ENCODE measurements around the gene CLMN.

CLMN gene

GRCh38 chr14:95319312-95320077 lies at the start of gene CLMN:
Gene CLMN (minus strand): TSS chr14:95319908. CDS start chr14:95319792, 116 bp downstream.
- DNase-seq (ENCODE audit: low read depth), result peak; percentile 7

DNA sequence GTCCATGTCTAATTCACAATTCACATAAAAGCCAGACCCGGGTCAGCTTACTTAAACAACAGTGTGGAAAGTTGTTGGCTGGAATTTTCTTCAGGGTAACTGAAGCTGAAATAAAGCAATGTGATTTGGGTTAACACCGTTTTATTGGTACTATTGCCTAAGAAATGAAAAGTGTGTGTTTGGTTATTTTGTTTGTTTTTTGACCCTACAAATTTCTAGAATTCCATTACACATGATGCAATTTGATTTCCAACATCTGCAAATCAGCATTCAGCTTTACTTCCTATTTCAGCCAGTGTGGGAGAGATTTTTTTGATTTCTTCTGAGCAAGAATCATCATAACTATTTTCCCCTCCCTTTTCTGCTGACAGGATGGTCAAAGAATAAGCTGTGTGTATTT lies 45.7 kb upstream of the CLMN start:
- DNase-seq (ENCODE audit: low read depth), result no peak

DNA sequence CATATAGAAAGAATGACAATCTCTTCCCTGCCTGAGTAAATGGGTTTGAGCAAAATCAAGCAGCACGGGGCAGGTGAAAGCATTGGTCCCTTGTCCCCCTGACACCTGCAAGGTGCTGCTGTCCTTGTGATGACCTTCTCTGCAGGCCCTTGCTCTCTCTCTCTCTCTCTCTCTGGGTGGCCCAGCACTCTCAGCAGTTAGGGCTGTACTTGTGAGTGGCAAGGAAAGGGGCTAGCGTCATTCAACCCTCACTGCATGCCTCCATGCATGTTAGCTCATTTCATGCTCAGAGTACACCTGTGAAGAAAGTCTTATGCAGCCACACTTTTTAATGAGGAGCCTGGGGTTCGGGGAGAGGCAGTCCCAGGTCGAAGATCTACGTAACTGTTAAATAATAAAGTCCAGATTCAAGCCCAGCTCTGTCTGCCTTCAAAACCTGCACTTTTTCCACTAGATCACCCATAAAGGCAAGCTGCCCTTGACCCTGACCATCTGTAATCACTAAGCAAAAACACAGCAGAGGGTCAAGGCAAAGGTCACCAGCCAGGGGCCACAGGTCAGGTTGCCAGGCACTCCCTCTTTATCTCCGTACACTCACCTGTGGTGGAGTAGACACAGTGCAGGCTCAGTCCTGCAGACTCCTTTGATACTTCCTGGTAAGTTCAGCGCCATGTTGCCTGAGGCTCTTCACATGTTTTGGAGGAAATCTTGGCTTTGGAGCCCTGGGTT lies 44.9 kb upstream of the CLMN start:
- no peak for DNase-seq (ENCODE audit: low read depth)

DNA sequence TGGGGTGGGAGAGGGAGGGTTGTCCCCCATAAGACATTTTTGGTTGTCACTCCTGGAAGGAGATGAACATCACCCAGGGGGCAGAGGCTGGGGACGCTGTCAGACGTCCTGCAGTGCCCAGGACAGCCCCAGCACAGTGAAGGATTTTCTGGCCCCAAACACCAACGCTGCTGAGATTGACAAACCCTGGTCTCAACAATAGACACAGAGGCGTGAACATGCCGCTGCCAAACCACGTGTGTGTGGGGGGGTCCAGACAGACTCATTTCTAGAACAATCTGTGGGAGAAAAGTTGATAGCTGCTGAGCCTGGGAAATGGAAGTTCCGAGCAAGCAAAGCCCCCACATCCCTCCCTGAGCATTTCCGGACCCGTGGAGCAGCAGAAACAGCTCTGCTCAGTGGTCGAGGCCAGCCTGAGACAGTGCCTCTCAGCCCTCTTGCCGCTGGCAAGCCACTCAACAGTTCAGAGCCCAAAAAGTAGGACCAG lies 43.8 kb upstream of the CLMN start:
- no peak for DNase-seq (ENCODE audit: low read depth)

DNA sequence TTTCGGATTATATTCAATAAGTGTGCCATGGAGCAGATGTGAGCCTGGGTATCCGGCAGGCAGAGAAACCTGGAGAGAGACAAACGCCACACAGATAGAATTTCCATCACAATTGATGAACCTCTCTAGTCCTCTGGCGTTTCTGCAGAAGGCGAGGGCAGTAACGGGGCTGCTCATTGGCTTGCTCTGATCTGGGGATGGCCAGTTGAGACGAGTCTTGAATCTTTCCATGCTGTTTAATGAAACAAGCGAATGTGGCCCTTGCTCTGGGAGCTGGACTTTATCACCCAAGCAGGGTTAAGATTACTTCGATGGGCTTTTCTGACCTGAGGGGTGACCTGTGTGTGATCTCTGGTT lies 42.4 kb upstream of the CLMN start:
- DNase-seq (ENCODE audit: low read depth), result no peak

DNA sequence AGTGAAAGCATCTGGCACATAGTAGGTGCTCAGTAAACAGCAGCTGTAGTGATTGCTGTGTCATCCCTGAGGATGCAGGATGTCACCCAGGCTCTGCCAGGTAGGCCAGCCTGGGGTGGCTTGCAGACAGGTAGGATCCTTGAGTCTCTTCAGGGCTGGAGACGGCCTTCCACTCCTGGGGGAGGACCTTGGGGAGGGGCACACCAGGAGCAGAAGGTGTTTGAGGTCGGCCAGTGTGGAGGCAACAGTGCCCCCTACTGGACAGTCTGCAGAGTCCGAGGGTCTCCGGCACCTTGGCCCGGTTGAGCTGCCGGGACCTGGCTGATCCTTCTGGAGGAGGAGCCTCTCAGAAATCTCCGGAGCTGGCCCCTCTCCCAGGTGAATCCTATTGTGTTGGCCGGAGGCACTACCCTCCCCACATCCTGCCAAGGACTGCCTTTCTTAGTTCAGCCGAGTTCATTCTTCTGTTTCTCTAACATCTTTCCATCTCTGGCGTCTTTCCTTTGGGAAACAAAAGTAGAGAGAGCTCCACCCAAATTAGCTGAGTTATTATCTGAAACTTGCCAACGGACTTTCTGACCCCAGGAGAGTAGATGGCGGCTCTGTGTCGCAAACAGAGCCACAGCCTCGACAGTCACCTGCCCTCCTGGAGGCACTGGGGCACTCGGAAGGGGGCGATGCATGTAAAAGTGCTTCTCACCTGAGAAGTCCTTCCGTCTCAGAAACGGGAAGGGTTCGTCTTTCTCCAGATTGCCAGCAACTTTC lies 41.8 kb upstream of the CLMN start:
- peak; percentile 11 for DNase-seq (ENCODE audit: low read depth)

DNA sequence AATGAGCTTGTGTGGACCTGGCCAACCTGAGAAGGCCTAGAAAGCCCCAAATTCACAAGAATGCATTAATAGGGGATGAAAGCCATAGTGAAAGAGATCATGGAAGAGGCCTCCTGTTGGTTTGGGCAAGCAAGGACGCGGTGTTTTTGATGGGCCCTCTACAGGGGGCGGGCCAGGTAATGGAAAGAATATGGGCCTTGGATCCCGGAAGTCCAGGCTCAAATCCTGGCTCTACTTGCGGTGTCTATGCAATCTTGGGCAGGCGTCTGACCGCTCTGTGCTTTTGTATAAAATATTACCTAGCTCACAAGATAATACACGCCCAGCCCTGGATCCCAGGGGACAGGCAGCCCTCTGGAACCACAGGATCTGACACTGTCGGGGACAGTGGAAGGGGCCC lies 41.1 kb upstream of the CLMN start:
- DNase-seq (ENCODE audit: low read depth), result no peak

- no peak for DNase-seq (ENCODE audit: low read depth)
Observed at GRCh38 chr14:95359994-95360826, 40.5 kb upstream of the CLMN start.

- no peak for DNase-seq (ENCODE audit: low read depth)
Observed at GRCh38 chr14:95356245-95356869, 36.6 kb upstream of the CLMN start.

- DNase-seq (ENCODE audit: low read depth), result no peak
Observed at GRCh38 chr14:95355422-95355821, 35.7 kb upstream of the CLMN start.

GRCh38 chr14:95354834-95355233 lies 35.1 kb upstream of the CLMN start:
- no peak for DNase-seq (ENCODE audit: low read depth)

DNA sequence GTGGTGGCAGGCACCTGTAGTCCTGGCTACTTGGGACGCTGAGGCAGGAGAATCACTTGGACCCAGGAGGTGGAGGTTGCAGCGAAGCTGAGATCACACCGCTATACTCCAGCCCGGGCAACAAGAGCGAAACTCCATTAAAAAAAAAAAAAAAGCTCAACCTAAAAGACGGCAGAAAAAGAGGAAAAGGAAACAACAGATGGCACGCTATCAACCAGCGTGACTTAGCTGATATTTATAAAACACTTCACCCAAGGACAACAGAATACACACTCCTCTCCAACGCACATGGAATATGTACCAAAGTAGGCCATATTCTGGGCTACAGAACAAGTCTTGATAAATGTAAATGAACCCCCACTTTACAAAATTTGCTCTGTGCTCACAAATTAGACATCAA lies 34.0 kb upstream of the CLMN start:
- DNase-seq (ENCODE audit: low read depth), result no peak

DNA sequence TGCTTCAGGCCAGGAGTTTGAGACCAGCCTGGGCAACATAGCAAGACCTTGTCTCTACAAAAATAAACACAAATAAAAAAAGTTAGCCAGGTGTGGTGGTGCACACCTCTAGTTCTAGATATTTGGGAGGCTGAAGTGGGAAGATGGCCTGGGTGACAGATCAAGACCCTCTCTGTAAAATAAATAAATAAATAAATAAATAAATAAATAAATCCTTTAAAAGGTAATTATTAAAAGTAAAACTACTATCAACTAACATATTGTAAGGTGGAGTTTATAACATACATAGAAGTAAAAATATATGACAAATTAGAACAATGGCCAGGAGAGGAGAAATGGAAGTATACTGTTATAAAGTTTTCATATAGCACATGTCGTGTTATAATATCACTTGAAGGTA lies 33.3 kb upstream of the CLMN start:
- DNase-seq (ENCODE audit: low read depth), result no peak

DNA sequence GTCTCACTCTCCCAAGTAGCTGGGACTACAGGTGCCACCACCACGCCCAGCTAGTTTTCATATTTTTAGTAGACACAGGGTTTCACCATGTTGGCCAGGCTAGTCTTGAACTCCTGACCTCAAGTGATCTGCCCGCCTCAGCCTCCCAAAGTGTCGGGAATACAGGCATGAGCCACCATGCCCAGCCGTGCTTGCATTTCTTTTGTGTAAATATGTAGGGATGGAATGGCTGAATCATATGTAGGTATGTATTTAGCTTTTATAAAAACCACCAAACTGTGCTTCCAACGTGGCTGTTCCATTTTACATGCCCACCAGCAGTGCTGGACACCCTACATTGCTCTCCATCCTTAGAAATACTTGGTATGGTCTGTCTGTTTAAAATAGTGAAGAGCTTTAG lies 32.8 kb upstream of the CLMN start:
- DNase-seq (ENCODE audit: low read depth), result no peak

GRCh38 chr14:95349241-95349640 lies 29.5 kb upstream of the CLMN start:
- DNase-seq (ENCODE audit: low read depth), result no peak

- DNase-seq (ENCODE audit: low read depth), result no peak
Observed at GRCh38 chr14:95348395-95349080, 28.8 kb upstream of the CLMN start.

GRCh38 chr14:95346820-95347219 lies 27.1 kb upstream of the CLMN start:
- DNase-seq (ENCODE audit: low read depth), result no peak

- DNase-seq (ENCODE audit: low read depth), result no peak
Observed at GRCh38 chr14:95346266-95346665, 26.6 kb upstream of the CLMN start.

DNA sequence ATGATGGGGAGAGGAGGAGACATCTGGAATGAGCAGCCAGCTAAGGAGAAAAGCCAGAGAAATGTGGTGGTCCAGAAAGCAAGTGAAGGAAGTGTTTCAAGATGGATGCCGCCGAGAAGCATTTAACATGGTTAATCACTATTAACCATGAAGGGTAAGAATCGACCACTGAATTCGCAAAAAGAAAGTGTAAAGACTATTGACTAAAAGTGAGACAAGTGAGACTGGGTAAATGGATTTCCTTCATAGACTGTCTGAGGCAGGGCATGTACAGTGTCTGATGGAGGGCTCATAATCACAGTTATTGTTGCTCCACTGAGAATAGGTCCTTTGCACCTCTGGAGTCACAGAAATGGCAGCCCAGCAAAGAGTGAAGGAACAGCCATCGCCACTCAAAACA lies 25.3 kb upstream of the CLMN start:
- DNase-seq (ENCODE audit: low read depth), result no peak

- no peak for DNase-seq (ENCODE audit: low read depth)
Observed at GRCh38 chr14:95344536-95344935, 24.8 kb upstream of the CLMN start.

GRCh38 chr14:95341564-95341963 lies 21.9 kb upstream of the CLMN start:
- DNase-seq (ENCODE audit: low read depth), result no peak
